OCI-LY7 (cell line): ENCODE measurements around the gene SLX4. TPM values are rescaled to one million over a fixed set of nuclear protein-coding genes. Genes with fewer than 3 reads are reported as not detected.

Source experiments
- BruUV-seq: library from RNA; stranded (reverse); fragments of 400-500 nt; replicated peaks from 2 replicates; lab custom pipeline; 2021; lab: Mats Ljungman, UMichigan
- CTCF ChIA-PET: fragments of 300-600 bp; sonication (Branson Sonifier 250); formaldehyde crosslinking; loops from one replicate; lab custom pipeline; 2022; ENCODE audit warnings: antibody characterized with exemption; ENCODE audit not compliant: unreplicated experiment; lab: Charles Lee
- POLR2A ChIA-PET: fragments of 300-600 bp; sonication (Branson Sonifier 250); formaldehyde crosslinking; loops from one replicate; lab custom pipeline; 2022; ENCODE audit warnings: antibody characterized with exemption; lab: Charles Lee
- DNase-seq: peaks from one replicate; pipeline ENCODE4 v3.0.0-alpha.2; 2015; ENCODE audit warnings: low spot score
- H2AFZ ChIP-seq: fragments of 200-600 bp; sonication (generic), shearing (Covaris generic); 2 replicates; pipeline ENCODE4 v1.6.1; 2014; ENCODE audit warnings: mild to moderate bottlenecking, antibody characterized with exemption, low read length, moderate library complexity
- H3K27ac ChIP-seq: fragments of 200-600 bp; sonication (generic); 2 replicates; pipeline ENCODE4 v1.5.1; 2014; ENCODE audit warnings: mixed run types, low read depth, mild to moderate bottlenecking, moderate library complexity, low read length, inconsistent platforms; ENCODE audit not compliant: poor library complexity, severe bottlenecking
- H3K36me3 ChIP-seq: fragments of 200-600 bp; sonication (generic); 2 replicates; pipeline ENCODE4 v1.6.1; 2014; ENCODE audit warnings: mild to moderate bottlenecking, antibody characterized with exemption, low read length, moderate library complexity, mixed read lengths; ENCODE audit not compliant: insufficient read depth
- H3K4me1 ChIP-seq: fragments of 200-600 bp; sonication (generic); 2 replicates; pipeline ENCODE4 v1.5.1; 2014; ENCODE audit warnings: mild to moderate bottlenecking, low read length; ENCODE audit not compliant: insufficient read depth, poor library complexity, severe bottlenecking
- H3K4me2 ChIP-seq: fragments of 200-600 bp; sonication (generic); 2 replicates; pipeline ENCODE4 v1.6.1; 2014; ENCODE audit warnings: mild to moderate bottlenecking, low read length
- H3K4me3 ChIP-seq: fragments of 200-600 bp; sonication (generic); 2 replicates; pipeline ENCODE4 v1.5.1; 2014; ENCODE audit warnings: mild to moderate bottlenecking, low read depth, low read length; ENCODE audit not compliant: poor library complexity, severe bottlenecking
- H3K79me2 ChIP-seq: fragments of 200-600 bp; sonication (generic); 2 replicates; pipeline ENCODE4 v1.6.1; 2016; ENCODE audit warnings: low read depth, mild to moderate bottlenecking, low read length, moderate library complexity, mixed read lengths; ENCODE audit not compliant: insufficient read depth
- H3K9me2 ChIP-seq: fragments of 200-600 bp; sonication (generic); 2 replicates; pipeline ENCODE4 v1.6.1; 2016; ENCODE audit warnings: mild to moderate bottlenecking, low read length, mixed read lengths; ENCODE audit not compliant: insufficient read depth
- H3K9me3 ChIP-seq: fragments of 200-600 bp; sonication (generic); 2 replicates; pipeline ENCODE4 v1.6.1; 2014; ENCODE audit warnings: mild to moderate bottlenecking, mixed run types, low read length, mixed read lengths
- H4K20me1 ChIP-seq: fragments of 200-600 bp; sonication (generic); 2 replicates; pipeline ENCODE4 v1.6.1; 2014; ENCODE audit warnings: mild to moderate bottlenecking, antibody characterized with exemption, low read length, moderate library complexity, mixed read lengths; ENCODE audit not compliant: insufficient read depth
- CTCF ChIP-seq: fragments of 200-600 bp; sonication (generic); conservative IDR thresholded peaks from 2 replicates; pipeline ENCODE4 v1.5.1; 2014; ENCODE audit warnings: mild to moderate bottlenecking, antibody characterized with exemption, low read length, moderate library complexity, mixed read lengths
- EZH2phosphoT487 ChIP-seq: fragments of 200-600 bp; sonication (generic); IDR thresholded peaks from 2 replicates; pipeline ENCODE4 v1.6.1; 2018; ENCODE audit warnings: low read depth, borderline replicate concordance, mild to moderate bottlenecking, mixed run types, antibody characterized with exemption, low read length, moderate library complexity, mixed read lengths
- intact Hi-C: fragments of 100-400 bp; cut with micrococcal nuclease; formaldehyde crosslinking; loops from one replicate; pipeline ENCODE4 v1.10.0; 2022; ENCODE audit not compliant: unreplicated experiment
- total RNA-seq, 2 experiments: library from RNA; depleted of rRNA in 1 of 2; stranded (reverse); fragments of >200 nt in 1 of 2; shearing (Covaris generic) in 1 of 2; gene quantifications; 2 replicates each; pipeline ENCODE4 v1.2.3, GENCODE V29; 2014 to 2022

The SLX4 gene
- total RNA-seq, 2 experiments from 2014 or later, result 13.2 to 35.7 TPM

GRCh38 chr16:3597226-3597625 is 14.2 kb downstream of the SLX4 start:
- Histone ChIP-seq H2AFZ (no peak overlapping the region), H3K27ac (no peak overlapping the region), H3K4me1 (no peaks in the 10 kb centered on the region), H3K9me2 (no peaks in the 10 kb centered on the region), H3K9me3 (peaks cover 9% of the 10 kb centered on the region), H3K36me3 (peaks cover 83% of the 10 kb centered on the region), H3K79me2 (no peaks in the 10 kb centered on the region), H3K4me3 (no peak overlapping the region), H3K4me2 (no peak overlapping the region), H4K20me1 (no peaks in the 10 kb centered on the region)
- TF ChIP-seq CTCF, result no peak
- TF ChIP-seq EZH2phosphoT487, result no peak
- no TSS peak for BruUV-seq
- intact Hi-C loops, result no loop called here
- no peak for DNase-seq
- POLR2A ChIA-PET, result interaction anchor here (0.7 kb wide), 1 partner anchor 62 kb away, joined by 3 read pairs; no protein-coding TSS in a partner anchor
- CTCF ChIA-PET, result no interaction called here

- Histone ChIP-seq H2AFZ (no peak overlapping the region), H3K36me3 (peaks cover 83% of the 10 kb centered on the region), H4K20me1 (no peaks in the 10 kb centered on the region), H3K9me3 (peaks cover 9% of the 10 kb centered on the region), H3K4me1 (no peaks in the 10 kb centered on the region), H3K27ac (no peak overlapping the region), H3K4me3 (no peak overlapping the region), H3K79me2 (no peaks in the 10 kb centered on the region), H3K9me2 (no peaks in the 10 kb centered on the region), H3K4me2 (no peak overlapping the region)
- ChIA-PET POLR2A (no interaction called here), CTCF (no interaction called here)
- intact Hi-C loops, result no loop called here
- TF ChIP-seq EZH2phosphoT487 (no peak), CTCF (no peak)
- BruUV-seq, result no TSS peak
- DNase-seq, result no peak
Measured at GRCh38 chr16:3596101-3596861, 15.1 kb downstream of the SLX4 start.

- POLR2A ChIA-PET, result no interaction called here
- no peaks in the 10 kb centered on the region for H4K20me1 ChIP-seq
- intact Hi-C loops, result no loop called here
- H3K9me3 ChIP-seq, result peaks cover 9% of the 10 kb centered on the region
- no peak for TF ChIP-seq EZH2phosphoT487
- no peak for TF ChIP-seq CTCF
- no peak overlapping the region for H3K4me3 ChIP-seq
- no peaks in the 10 kb centered on the region for H3K9me2 ChIP-seq
- H3K27ac ChIP-seq, result no peak overlapping the region
- no peaks in the 10 kb centered on the region for H3K4me1 ChIP-seq
- peaks cover 83% of the 10 kb centered on the region for H3K36me3 ChIP-seq
- BruUV-seq, result no TSS peak
- CTCF ChIA-PET, result no interaction called here
- no peaks in the 10 kb centered on the region for H3K79me2 ChIP-seq
- no peak overlapping the region for H3K4me2 ChIP-seq
- H2AFZ ChIP-seq, result no peak overlapping the region
- DNase-seq, result no peak
Measured at GRCh38 chr16:3595521-3596021, 15.8 kb downstream of the SLX4 start.
